Esophagus squamous epithelium (tissue), 5 donors: ENCODE measurements around the gene SKIDA1. TPM values are rescaled to one million over a fixed set of nuclear protein-coding genes. Genes with fewer than 3 reads are reported as not detected.

ENCODE experiments used
- DNase-seq: peaks from one replicate; lab custom pipeline; 2025; lab: John Stamatoyannopoulos, UW
- H3K27ac ChIP-seq, 4 donors: fragments of 200-600 bp; sonication (generic); one replicate each; pipeline ENCODE4 v1.5.1; 2016 to 2019; ENCODE audit warnings: mild to moderate bottlenecking in 1 of 4
- H3K27me3 ChIP-seq, 4 donors: fragments of 200-600 bp; sonication (generic); 1 replicate in 3 of 4; 2 replicates in 1 of 4; pipeline versions ENCODE4 v1.5.1 to v1.6.0; 2017 to 2021; ENCODE audit warnings: antibody characterized with exemption in 1 of 4
- H3K36me3 ChIP-seq, 3 donors: fragments of 200-600 bp; sonication (generic); one replicate each; pipeline ENCODE4 v1.5.1; 2016 to 2019
- H3K4me1 ChIP-seq, 3 donors: fragments of 200-600 bp; sonication (generic); one replicate each; pipeline ENCODE4 v1.5.1; 2017 to 2019
- H3K4me3 ChIP-seq, 4 donors: fragments of 200-600 bp; sonication (generic); 1 replicate in 3 of 4; 2 replicates in 1 of 4; pipeline ENCODE4 v1.5.1; 2016 to 2019; ENCODE audit warnings: mild to moderate bottlenecking in 2 of 4, moderate library complexity in 1 of 4
- H3K9me3 ChIP-seq, 3 donors: fragments of 200-600 bp; sonication (generic); one replicate each; pipeline ENCODE4 v1.5.1; 2016 to 2019
- POLR2A ChIP-seq, 4 donors: fragments of 450-650 bp; IDR thresholded peaks; one replicate each; pipeline ENCODE4 v1.6.1; 2017; ENCODE audit warnings: antibody characterized with exemption in 4 of 4, mild to moderate bottlenecking in 4 of 4, moderate library complexity in 3 of 4
- WGBS, 2 donors: methylation state at CpG; one replicate each; pipeline ENCODE4 v1.1.5; 2018; 5-methylcytosine and 5-hydroxymethylcytosine counted together
- intact Hi-C: fragments of 100-400 bp; cut with DNase I; formaldehyde crosslinking; loops from one replicate; pipeline ENCODE4 v1.15.0; 2022
- total RNA-seq, 4 donors: library from RNA; depleted of rRNA; stranded (reverse); fragments of >200 nt; gene quantifications; one replicate each; pipeline ENCODE4 v1.1.0, GENCODE V29; 2016
- TF ChIP-seq, protein P1 (sequence below), 6 experiments: fragments of 450-650 bp in 4 of 6; fragments of 200-600 bp in 2 of 6; sonication (generic) in 2 of 6; IDR thresholded peaks; one replicate each; pipeline ENCODE4 v1.5.1; 2016 to 2019; ENCODE audit warnings: antibody characterized with exemption in 6 of 6, mild to moderate bottlenecking in 4 of 6, moderate library complexity in 4 of 6
- donor health status: DM: yes; HTN: yes; CAD: no.

SKIDA1 gene
- total RNA-seq, 4 donors from 2014 or later, result 0.53 to 0.57 (median 0.57) TPM; not detected in 1

DNA sequence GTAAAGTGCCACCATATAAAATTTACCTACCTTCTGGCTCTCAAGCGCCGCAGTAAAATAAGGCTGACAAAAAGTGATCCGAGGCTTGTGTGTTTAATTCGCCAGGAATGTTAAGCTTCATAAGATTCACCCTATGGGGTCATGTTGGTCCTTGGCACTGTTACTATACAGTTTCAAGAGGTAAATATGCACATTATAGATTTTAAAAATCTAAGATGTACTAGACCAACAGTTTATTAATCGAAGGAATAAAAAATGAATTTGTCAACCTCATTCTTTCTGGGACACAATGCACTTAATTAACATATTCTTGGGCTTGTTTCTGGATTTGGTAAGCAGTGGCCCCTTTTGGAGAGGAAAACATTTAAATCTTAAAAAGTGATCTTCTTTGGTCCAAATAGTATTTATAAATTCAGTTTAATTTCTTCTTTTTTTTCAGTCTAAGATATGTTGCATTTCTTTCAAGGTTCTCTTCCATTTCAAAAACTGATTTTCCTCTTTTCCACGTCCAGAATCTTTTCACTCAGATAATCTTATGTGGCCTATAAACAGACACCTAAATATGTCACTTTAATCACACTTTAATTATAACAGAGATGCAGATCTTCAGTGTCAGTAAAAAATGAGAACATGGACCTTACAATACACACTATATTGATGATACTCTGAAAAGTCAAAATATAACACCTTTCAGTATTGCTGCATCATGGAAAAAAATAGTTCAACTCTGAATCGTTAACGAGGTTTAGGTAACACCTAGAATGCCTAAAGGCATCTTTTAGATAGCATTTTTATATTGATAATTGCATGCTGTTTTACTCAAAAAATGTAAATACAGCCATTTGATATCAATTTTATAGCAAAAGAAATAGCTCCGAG lies 3.8 kb upstream of the SKIDA1 start:
- H3K27me3 ChIP-seq, result no peaks in the 10 kb centered on the region
- peak overlapping the region in 3 of 4 donors; percentile 76 to 85 (median 85) for H3K4me3 ChIP-seq
- no peak for TF ChIP-seq POLR2A (IDR thresholded peaks at IDR 0.05)
- TF ChIP-seq, protein P1, sequence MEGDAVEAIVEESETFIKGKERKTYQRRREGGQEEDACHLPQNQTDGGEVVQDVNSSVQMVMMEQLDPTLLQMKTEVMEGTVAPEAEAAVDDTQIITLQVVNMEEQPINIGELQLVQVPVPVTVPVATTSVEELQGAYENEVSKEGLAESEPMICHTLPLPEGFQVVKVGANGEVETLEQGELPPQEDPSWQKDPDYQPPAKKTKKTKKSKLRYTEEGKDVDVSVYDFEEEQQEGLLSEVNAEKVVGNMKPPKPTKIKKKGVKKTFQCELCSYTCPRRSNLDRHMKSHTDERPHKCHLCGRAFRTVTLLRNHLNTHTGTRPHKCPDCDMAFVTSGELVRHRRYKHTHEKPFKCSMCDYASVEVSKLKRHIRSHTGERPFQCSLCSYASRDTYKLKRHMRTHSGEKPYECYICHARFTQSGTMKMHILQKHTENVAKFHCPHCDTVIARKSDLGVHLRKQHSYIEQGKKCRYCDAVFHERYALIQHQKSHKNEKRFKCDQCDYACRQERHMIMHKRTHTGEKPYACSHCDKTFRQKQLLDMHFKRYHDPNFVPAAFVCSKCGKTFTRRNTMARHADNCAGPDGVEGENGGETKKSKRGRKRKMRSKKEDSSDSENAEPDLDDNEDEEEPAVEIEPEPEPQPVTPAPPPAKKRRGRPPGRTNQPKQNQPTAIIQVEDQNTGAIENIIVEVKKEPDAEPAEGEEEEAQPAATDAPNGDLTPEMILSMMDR (IDR thresholded peaks at IDR 0.05), result no peak
- H3K36me3 ChIP-seq, result no peaks in the 10 kb centered on the region
- no peak for DNase-seq
- H3K4me1 ChIP-seq, result peaks cover 0 to 63% (median 15%) of the 10 kb centered on the region in 3 donors
- no peaks in the 10 kb centered on the region for H3K9me3 ChIP-seq
- intact Hi-C loops, result no loop called here
- 45 to 53% methylated on average over 9 of the region's 9 CpGs for WGBS, 2 donors
- H3K27ac ChIP-seq, result peak overlapping the region; percentile 97 to 100 (median 100)

DNA sequence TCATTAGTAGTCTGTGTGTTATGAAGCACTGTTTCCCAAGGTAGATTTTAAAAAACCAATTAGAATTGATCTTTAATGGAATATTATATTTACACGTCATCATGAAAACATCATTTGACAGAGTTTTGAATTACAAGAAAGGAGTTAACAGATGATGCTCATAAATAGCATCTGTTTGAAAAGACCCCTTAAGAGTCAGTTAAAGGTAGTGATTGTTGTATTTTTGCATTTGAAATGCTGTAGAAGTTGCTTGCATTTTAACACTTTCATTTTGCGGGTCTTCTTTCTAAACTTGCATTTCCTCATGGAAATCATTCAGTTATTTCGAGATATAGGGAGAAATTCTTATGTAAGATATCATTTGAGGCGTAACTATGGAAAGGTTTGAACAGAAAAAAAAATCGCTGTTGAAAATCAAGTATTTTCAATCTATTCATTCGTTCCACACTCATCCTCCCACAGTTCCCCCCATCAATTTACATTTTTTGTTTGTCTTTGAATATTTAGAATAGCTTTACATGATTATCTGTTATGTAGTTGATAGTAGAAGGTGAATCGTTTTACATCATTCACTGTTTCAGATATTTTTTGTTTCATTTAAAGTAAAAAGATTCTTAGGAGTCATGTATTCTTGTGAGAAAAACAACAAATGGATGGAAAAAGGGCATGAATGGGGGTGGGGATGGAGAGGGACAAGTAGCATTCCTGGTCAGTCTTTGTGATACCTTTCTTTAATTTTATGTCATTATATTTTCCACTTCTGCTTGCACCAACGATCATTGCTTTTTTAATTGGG lies 3.0 kb upstream of the SKIDA1 start:
- DNase-seq, result no peak
- 27 to 34% methylated on average over 8 of the region's 8 CpGs for WGBS, 2 donors
- H3K27ac ChIP-seq, result peak overlapping the region; percentile 97 to 100 (median 100)
- peaks cover 5 to 72% (median 17%) of the 10 kb centered on the region in 3 donors for H3K4me1 ChIP-seq
- no peaks in the 10 kb centered on the region for H3K9me3 ChIP-seq
- intact Hi-C loops, result no loop called here
- H3K36me3 ChIP-seq, result no peaks in the 10 kb centered on the region
- no peaks in the 10 kb centered on the region for H3K27me3 ChIP-seq
- TF ChIP-seq POLR2A (IDR thresholded peaks at IDR 0.05), result no peak
- TF ChIP-seq, protein P1 (IDR thresholded peaks at IDR 0.05), result no peak
- peak overlapping the region; percentile 64 to 85 (median 80) for H3K4me3 ChIP-seq

- Histone ChIP-seq H3K27ac (peak overlapping the region; percentile 97 to 100 (median 100)), H3K36me3 (no peaks in the 10 kb centered on the region), H3K4me1 (peaks cover 5 to 73% (median 15%) of the 10 kb centered on the region in 3 donors), H3K9me3 (no peaks in the 10 kb centered on the region), H3K4me3 (peak overlapping the region; percentile 64 to 85 (median 80)), H3K27me3 (no peaks in the 10 kb centered on the region)
- no peak for DNase-seq
- intact Hi-C loops, result no loop called here
- no peak for TF ChIP-seq POLR2A (IDR thresholded peaks at IDR 0.05)
- TF ChIP-seq, protein P1 (IDR thresholded peaks at IDR 0.05), result no peak
- WGBS, 2 donors, result 4 to 6% methylated on average over 18 of the region's 18 CpGs
Measured at GRCh38 chr10:21527598-21528235, 2.2 kb upstream of the SKIDA1 start.

GRCh38 chr10:21526860-21527597 lies 1.5 kb upstream of the SKIDA1 start:
- Histone ChIP-seq H3K4me3 (peak overlapping the region; percentile 64 to 85 (median 80)), H3K36me3 (no peaks in the 10 kb centered on the region), H3K9me3 (no peaks in the 10 kb centered on the region), H3K27me3 (no peaks in the 10 kb centered on the region), H3K27ac (peak overlapping the region; percentile 97 to 100 (median 100)), H3K4me1 (peaks cover 5 to 73% (median 8%) of the 10 kb centered on the region in 3 donors)
- TF ChIP-seq POLR2A (IDR thresholded peaks at IDR 0.05), result peak in 1 of 4 donors; percentile 13
- TF ChIP-seq, protein P1 (IDR thresholded peaks at IDR 0.05), result no peak
- WGBS, 2 donors, result 0% methylated on average over 19 to 32 of the region's 68 CpGs
- intact Hi-C loops, result no loop called here
- no peak for DNase-seq
